ENCODE measurements around the gene FAM124A.

Gene FAM124A

GRCh38 chr13:51305271-51305967 lies 83.2 kb downstream of the FAM124A start:
- DNase-seq (ENCODE audit: extremely low read depth, low read depth), result no peak
- no peak overlapping the region for H3K4me3 ChIP-seq (replicated peaks; ENCODE audit: low read depth, low read length)
- no peak for TF ChIP-seq CTCF (IDR thresholded peaks at IDR 0.05; ENCODE audit: low read depth, low read length, missing control alignments)

- DNase-seq (ENCODE audit: extremely low read depth, low read depth), result no peak
- H3K4me3 ChIP-seq (replicated peaks; ENCODE audit: low read depth, low read length), result no peak overlapping the region
- no peak for TF ChIP-seq CTCF (IDR thresholded peaks at IDR 0.05; ENCODE audit: low read depth, low read length, missing control alignments)
These were observed 86.6 kb downstream of the FAM124A start for GRCh38 chr13:51308781-51309180.

GRCh38 chr13:51311231-51311630 lies 89.0 kb downstream of the FAM124A start:
- no peak for TF ChIP-seq CTCF (IDR thresholded peaks at IDR 0.05; ENCODE audit: low read depth, low read length, missing control alignments)
- DNase-seq (ENCODE audit: extremely low read depth, low read depth), result no peak
- H3K4me3 ChIP-seq (replicated peaks; ENCODE audit: low read depth, low read length), result no peak overlapping the region

GRCh38 chr13:51311957-51312520 lies 89.8 kb downstream of the FAM124A start:
- no peak for DNase-seq (ENCODE audit: extremely low read depth, low read depth)
- no peak overlapping the region for H3K4me3 ChIP-seq (replicated peaks; ENCODE audit: low read depth, low read length)
- no peak for TF ChIP-seq CTCF (IDR thresholded peaks at IDR 0.05; ENCODE audit: low read depth, low read length, missing control alignments)

GRCh38 chr13:51313619-51314018 lies 91.4 kb downstream of the FAM124A start:
- TF ChIP-seq CTCF (IDR thresholded peaks at IDR 0.05; ENCODE audit: low read depth, low read length, missing control alignments), result no peak
- DNase-seq (ENCODE audit: extremely low read depth, low read depth), result no peak
- no peak overlapping the region for H3K4me3 ChIP-seq (replicated peaks; ENCODE audit: low read depth, low read length)

- H3K4me3 ChIP-seq (replicated peaks; ENCODE audit: low read depth, low read length), result no peak overlapping the region
- no peak for DNase-seq (ENCODE audit: extremely low read depth, low read depth)
- no peak for TF ChIP-seq CTCF (IDR thresholded peaks at IDR 0.05; ENCODE audit: low read depth, low read length, missing control alignments)
These were observed 95.1 kb downstream of the FAM124A start for GRCh38 chr13:51317262-51317661.

Measured in HFF-Myc (cell line).